PC-3 (cell line): ENCODE data around the gene MGAT4A. TPM values are rescaled to one million over a fixed set of nuclear protein-coding genes. Genes with fewer than 3 reads are reported as not detected.

Experiments used
- ATAC-seq: fragments of 200-7000 bp; cut with Tn5 transposase; 2 replicates; pipeline ENCODE4 v1.9.1; 2020; ENCODE audit warnings: mild to moderate bottlenecking, moderate library complexity
- BruUV-seq: library from RNA; stranded (reverse); fragments of 400-500 nt; replicated peaks from 2 replicates; lab custom pipeline; 2021; lab: Mats Ljungman, UMichigan
- CTCF ChIA-PET: fragments of 300-600 bp; sonication (Branson Sonifier 250); formaldehyde crosslinking; loops from one replicate; lab custom pipeline; 2022; ENCODE audit warnings: antibody characterized with exemption; lab: Charles Lee
- POLR2A ChIA-PET: fragments of 300-600 bp; sonication (Branson Sonifier 250); formaldehyde crosslinking; loops from one replicate; lab custom pipeline; 2022; ENCODE audit warnings: antibody characterized with exemption; ENCODE audit not compliant: unreplicated experiment; lab: Charles Lee
- DNase-seq: peaks from one replicate; pipeline ENCODE4 v3.0.0-alpha.2; 2015
- H2AFZ ChIP-seq: fragments of 300-600 bp; sonication (generic); 2 replicates; pipeline ENCODE4 v1.6.0; 2016; ENCODE audit warnings: antibody characterized with exemption, low read length
- H3F3A ChIP-seq: fragments of 300-600 bp; sonication (generic); one replicate; pipeline ENCODE4 v1.6.0; 2017; ENCODE audit warnings: antibody characterized with exemption, low read length, control low read depth, mild to moderate bottlenecking; ENCODE audit not compliant: unreplicated experiment
- H3K27ac ChIP-seq: fragments of 300-600 bp; sonication (generic); 2 replicates; pipeline ENCODE4 v1.5.1; 2016; ENCODE audit warnings: mild to moderate bottlenecking, low read length
- H3K27me3 ChIP-seq: fragments of 300-600 bp; sonication (generic); 2 replicates; pipeline ENCODE4 v1.6.1; 2016; ENCODE audit warnings: low read length, mixed read lengths
- H3K36me3 ChIP-seq: fragments of 300-600 bp; sonication (generic); 2 replicates; pipeline ENCODE4 v1.6.1; 2016; ENCODE audit warnings: low read depth, mixed run types, low read length, mixed read lengths
- H3K4me1 ChIP-seq: fragments of 300-600 bp; sonication (generic); 2 replicates; pipeline ENCODE4 v1.5.1; 2016; ENCODE audit warnings: low read length; ENCODE audit not compliant: insufficient read depth
- H3K4me2 ChIP-seq: fragments of 300-600 bp; sonication (generic); 2 replicates; pipeline ENCODE4 v1.6.0; 2016; ENCODE audit warnings: low read length
- H3K4me3 ChIP-seq: fragments of 300-600 bp; sonication (generic); 2 replicates; pipeline ENCODE4 v1.5.1; 2016; ENCODE audit warnings: mild to moderate bottlenecking, low read length, mixed read lengths
- H3K79me2 ChIP-seq: fragments of 300-600 bp; sonication (generic); 2 replicates; pipeline ENCODE4 v1.6.1; 2017; ENCODE audit warnings: low read length, mixed read lengths
- H3K9ac ChIP-seq: fragments of 300-600 bp; sonication (generic); 2 replicates; pipeline ENCODE4 v1.6.0; 2016; ENCODE audit warnings: mild to moderate bottlenecking, low read length
- H3K9me2 ChIP-seq: fragments of 300-600 bp; sonication (generic); replicated peaks from 2 replicates; pipeline ENCODE4 v1.6.1; 2016; ENCODE audit warnings: mixed run types, low read length, mixed read lengths
- H3K9me3 ChIP-seq: fragments of 300-600 bp; sonication (generic); 2 replicates; pipeline ENCODE4 v1.6.1; 2016; ENCODE audit warnings: low read length, mixed read lengths
- H4K20me1 ChIP-seq: fragments of 300-600 bp; sonication (generic); 2 replicates; pipeline ENCODE4 v1.6.1; 2016; ENCODE audit warnings: low read length, mixed read lengths
- EZH2 ChIP-seq: fragments of 300-600 bp; sonication (generic); IDR thresholded peaks from one replicate; pipeline ENCODE4 v1.6.1; 2017; ENCODE audit warnings: antibody characterized with exemption, mild to moderate bottlenecking, low read length; ENCODE audit not compliant: unreplicated experiment
- EZH2phosphoT487 ChIP-seq: fragments of 300-600 bp; sonication (generic); IDR thresholded peaks from 2 replicates; pipeline ENCODE4 v1.6.1; 2018; ENCODE audit warnings: mild to moderate bottlenecking, antibody characterized with exemption, low read length, borderline replicate concordance
- intact Hi-C: fragments of 100-400 bp; cut with micrococcal nuclease; formaldehyde crosslinking; loops from 2 replicates; pipeline ENCODE4 v1.9.0; 2023
- total RNA-seq: library from RNA; depleted of rRNA; stranded (reverse); fragments of >200 nt; gene quantifications from 2 replicates; pipeline ENCODE4 v1.2.3, GENCODE V29; 2014
- TF ChIP-seq, protein P1 (sequence below): fragments of 300-600 bp; sonication (generic); conservative IDR thresholded peaks from 2 replicates; pipeline ENCODE4 v1.5.1; 2017; ENCODE audit warnings: antibody characterized with exemption, low read depth, mild to moderate bottlenecking, low read length

MGAT4A gene
- total RNA-seq, 1 experiment from 2014 or later, result 6.1 TPM

DNA sequence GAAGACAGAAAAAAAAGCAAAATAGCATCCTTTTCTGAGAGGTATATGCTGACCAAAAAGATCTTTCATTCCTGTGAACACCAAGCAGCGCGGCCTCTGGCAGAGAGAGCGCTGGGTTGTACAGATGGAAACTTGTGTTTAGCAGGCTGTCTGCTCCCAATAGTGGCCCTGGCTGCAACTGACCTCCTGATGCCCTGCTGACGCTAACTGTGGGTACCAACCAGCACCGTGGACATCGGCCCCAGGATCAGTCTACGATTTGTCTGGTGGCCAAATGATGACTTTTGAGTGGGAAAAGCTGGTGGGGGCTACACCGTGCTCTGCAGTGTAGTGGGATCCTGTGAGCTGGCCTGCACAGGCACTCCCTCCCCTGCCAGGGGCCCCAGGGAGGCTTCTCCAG lies 138.4 kb downstream of the MGAT4A start:
- Histone ChIP-seq H3F3A (no peaks in the 10 kb centered on the region), H3K9me3 (no peaks in the 10 kb centered on the region), H3K9ac (no peak overlapping the region), H3K27ac (no peak overlapping the region), H3K4me3 (no peak overlapping the region), H3K9me2 (no peaks in the 10 kb centered on the region), H4K20me1 (no peaks in the 10 kb centered on the region), H3K36me3 (0 out of 2 replicates have a peak, but pooled peaks cover 1% of the 10 kb centered on the region), H3K79me2 (no peaks in the 10 kb centered on the region), H3K4me1 (no peaks in the 10 kb centered on the region), H3K27me3 (no peaks in the 10 kb centered on the region), H3K4me2 (no peak overlapping the region), H2AFZ (no peak overlapping the region)
- TF ChIP-seq EZH2phosphoT487 (no peak), EZH2 (no peak)
- TF ChIP-seq, protein P1, sequence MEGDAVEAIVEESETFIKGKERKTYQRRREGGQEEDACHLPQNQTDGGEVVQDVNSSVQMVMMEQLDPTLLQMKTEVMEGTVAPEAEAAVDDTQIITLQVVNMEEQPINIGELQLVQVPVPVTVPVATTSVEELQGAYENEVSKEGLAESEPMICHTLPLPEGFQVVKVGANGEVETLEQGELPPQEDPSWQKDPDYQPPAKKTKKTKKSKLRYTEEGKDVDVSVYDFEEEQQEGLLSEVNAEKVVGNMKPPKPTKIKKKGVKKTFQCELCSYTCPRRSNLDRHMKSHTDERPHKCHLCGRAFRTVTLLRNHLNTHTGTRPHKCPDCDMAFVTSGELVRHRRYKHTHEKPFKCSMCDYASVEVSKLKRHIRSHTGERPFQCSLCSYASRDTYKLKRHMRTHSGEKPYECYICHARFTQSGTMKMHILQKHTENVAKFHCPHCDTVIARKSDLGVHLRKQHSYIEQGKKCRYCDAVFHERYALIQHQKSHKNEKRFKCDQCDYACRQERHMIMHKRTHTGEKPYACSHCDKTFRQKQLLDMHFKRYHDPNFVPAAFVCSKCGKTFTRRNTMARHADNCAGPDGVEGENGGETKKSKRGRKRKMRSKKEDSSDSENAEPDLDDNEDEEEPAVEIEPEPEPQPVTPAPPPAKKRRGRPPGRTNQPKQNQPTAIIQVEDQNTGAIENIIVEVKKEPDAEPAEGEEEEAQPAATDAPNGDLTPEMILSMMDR, result no peak
- DNase-seq (no peak), ATAC-seq (no peak)
- intact Hi-C loops, result no loop called here
- no TSS peak for BruUV-seq
- ChIA-PET POLR2A (no interaction called here), CTCF (no interaction called here)

DNA sequence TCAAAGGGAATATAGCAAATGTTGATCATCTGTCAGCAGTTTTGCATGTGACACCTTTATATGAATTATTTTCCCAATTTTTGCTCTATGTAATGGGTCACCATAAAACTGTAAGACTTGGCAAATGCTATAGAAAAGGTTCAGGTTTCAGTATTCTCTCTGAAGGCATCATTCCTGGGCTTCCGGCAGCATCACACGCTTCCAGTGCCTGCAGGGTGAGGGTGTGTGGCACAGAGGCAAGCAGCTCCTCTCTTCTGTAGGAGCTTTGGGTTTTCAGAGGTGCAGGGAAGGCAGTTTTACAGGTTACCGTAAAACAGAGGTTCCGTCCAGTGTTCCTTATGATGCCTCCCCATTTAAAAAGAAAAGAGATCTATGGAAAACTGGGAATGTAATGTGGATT lies 141.4 kb downstream of the MGAT4A start:
- Histone ChIP-seq H3K79me2 (no peaks in the 10 kb centered on the region), H2AFZ (no peak overlapping the region), H3K9me2 (no peaks in the 10 kb centered on the region), H3K9me3 (no peaks in the 10 kb centered on the region), H3K27ac (no peak overlapping the region), H3K4me2 (no peak overlapping the region), H3K27me3 (no peaks in the 10 kb centered on the region), H3K36me3 (0 out of 2 replicates have a peak, but pooled peaks cover 2% of the 10 kb centered on the region), H3F3A (no peaks in the 10 kb centered on the region), H3K4me3 (no peak overlapping the region), H3K9ac (no peak overlapping the region), H4K20me1 (no peaks in the 10 kb centered on the region), H3K4me1 (no peaks in the 10 kb centered on the region)
- no TSS peak for BruUV-seq
- ATAC-seq (peak; percentile 54), DNase-seq (no peak)
- intact Hi-C loops, result no loop called here
- TF ChIP-seq EZH2, result no peak
- TF ChIP-seq, protein P1, result no peak
- TF ChIP-seq EZH2phosphoT487, result no peak
- ChIA-PET CTCF (no interaction called here), POLR2A (no interaction called here)

DNA sequence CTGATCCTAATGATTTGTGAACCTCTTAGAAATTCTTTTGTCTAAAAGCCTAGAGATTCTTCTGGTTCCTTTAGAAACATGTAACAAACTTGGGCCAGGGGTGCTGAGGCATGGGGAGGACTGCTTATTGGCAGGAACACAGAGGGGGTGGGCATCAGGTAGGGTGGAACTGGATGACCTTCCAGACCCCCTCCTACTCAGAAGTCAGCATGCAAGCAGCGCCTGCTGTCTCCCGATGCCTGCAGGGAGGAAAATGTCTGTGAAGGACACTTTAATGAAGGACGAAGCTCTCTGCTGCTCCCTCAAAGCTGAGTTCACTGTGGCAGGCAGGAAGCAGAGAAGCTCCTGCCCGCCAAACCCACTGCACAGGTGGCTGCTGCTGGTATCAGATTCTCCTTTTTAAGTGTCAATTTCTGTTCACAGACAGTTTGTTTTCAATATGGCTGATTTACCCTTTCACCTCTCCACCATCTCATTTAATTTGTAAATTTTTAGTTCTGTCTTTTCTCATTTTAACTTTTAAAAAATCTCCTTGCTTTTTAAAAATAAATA lies 142.0 kb downstream of the MGAT4A start:
- ChIA-PET POLR2A (no interaction called here), CTCF (no interaction called here)
- ATAC-seq, result no peak
- Histone ChIP-seq H3K27ac (no peak overlapping the region), H3K27me3 (no peaks in the 10 kb centered on the region), H3K36me3 (0 out of 2 replicates have a peak, but pooled peaks cover 2% of the 10 kb centered on the region), H3K4me1 (no peaks in the 10 kb centered on the region), H3K4me2 (no peak overlapping the region), H2AFZ (no peak overlapping the region), H3K79me2 (no peaks in the 10 kb centered on the region), H3K9me3 (no peaks in the 10 kb centered on the region), H3K4me3 (no peak overlapping the region), H3F3A (no peaks in the 10 kb centered on the region), H3K9me2 (no peaks in the 10 kb centered on the region), H4K20me1 (no peaks in the 10 kb centered on the region), H3K9ac (no peak overlapping the region)
- BruUV-seq, result no TSS peak
- no peak for TF ChIP-seq EZH2phosphoT487
- TF ChIP-seq, protein P1, result no peak
- no peak for TF ChIP-seq EZH2
- no peak for DNase-seq
- intact Hi-C loops, result no loop called here
